HCT116 (cell line): Measurements from ENCODE around the gene OAS2. TPM values are rescaled to one million over a fixed set of nuclear protein-coding genes. Genes with fewer than 3 reads are reported as not detected.

ENCODE experiments used
- ATAC-seq: fragments of 200-7000 bp; cut with Tn5 transposase; 2 replicates; pipeline ENCODE4 v1.9.1; 2020; ENCODE audit warnings: mild to moderate bottlenecking, moderate library complexity
- BruUV-seq: library from RNA; stranded (reverse); fragments of 400-500 nt; replicated peaks from 2 replicates; lab custom pipeline; 2021; lab: Mats Ljungman, UMichigan
- CTCF ChIA-PET: fragments of 300-600 bp; sonication (Branson Sonifier 250); formaldehyde crosslinking; loops from one replicate; lab custom pipeline; 2021; ENCODE audit warnings: antibody characterized with exemption; lab: Charles Lee
- POLR2A ChIA-PET: fragments of 300-600, 350-600 bp; sonication (Branson Sonifier 250); formaldehyde crosslinking; loops from one replicate; lab custom pipeline; 2021; ENCODE audit warnings: antibody characterized with exemption; lab: Charles Lee
- RAD21 ChIA-PET, 2 experiments: fragments of 300-600 bp; sonication (Branson Sonifier 250); formaldehyde crosslinking; loops; one replicate each; lab custom pipeline; 2023; ENCODE audit warnings: low total read pairs in 2 of 2; ENCODE audit not compliant: uncharacterized antibody in 2 of 2, unreplicated experiment in 2 of 2, low non-redundant PET in 1 of 2; lab: Charles Lee
- DNase-seq: peaks from one replicate; pipeline ENCODE4 v3.0.0-alpha.2; 2010; ENCODE audit warnings: low read depth, low spot score
- H2AFZ ChIP-seq: fragments of 200-600 bp; shearing (Covaris generic), sonication (generic); 2 replicates; pipeline ENCODE4 v1.6.1; 2017; ENCODE audit warnings: low read depth, mixed run types, mixed read lengths, antibody characterized with exemption, low read length; ENCODE audit not compliant: poor library complexity, severe bottlenecking
- H3K27ac ChIP-seq: 2 replicates; pipeline ENCODE4 v1.5.1; 2012; ENCODE audit warnings: low read depth, low read length
- H3K27me3 ChIP-seq: fragments of 200-600 bp; sonication (generic); 2 replicates; pipeline ENCODE4 v1.6.1; 2016; ENCODE audit warnings: mixed run types, low read length, mixed read lengths; ENCODE audit not compliant: insufficient read depth
- H3K36me3 ChIP-seq, 2 experiments: fragments of 200-500 bp in 1 of 2; fragments of 200-600 bp in 1 of 2; sonication (Bioruptor generic) in 1 of 2; sonication (generic) in 1 of 2; 2 replicates each; pipeline versions ENCODE4 v1.5.1 to v1.6.1; 2014 to 2016; ENCODE audit warnings: low read length in 2 of 2, inconsistent platforms in 1 of 2, mixed read lengths in 1 of 2, mixed run types in 1 of 2; ENCODE audit not compliant: insufficient read depth in 2 of 2, control insufficient read depth in 1 of 2
- H3K4me1 ChIP-seq, 2 experiments: fragments of 200-600 bp in 1 of 2; sonication (generic) in 1 of 2; 2 replicates each; pipeline versions ENCODE4 v1.5.1 to v1.6.1; 2012 to 2017; ENCODE audit warnings: low read length in 2 of 2, inconsistent platforms in 1 of 2, mild to moderate bottlenecking in 1 of 2, mixed read lengths in 1 of 2, mixed run types in 1 of 2, moderate library complexity in 1 of 2; ENCODE audit not compliant: insufficient read depth in 2 of 2, control insufficient read depth in 1 of 2
- H3K4me2 ChIP-seq: fragments of 200-600 bp; sonication (generic); 2 replicates; pipeline ENCODE4 v1.6.1; 2017; ENCODE audit warnings: mixed run types, low read length, mixed read lengths
- H3K4me3 ChIP-seq, 2 experiments: fragments of 200-600 bp in 1 of 2; sonication (generic) in 1 of 2; replicated peaks in 1 of 2; 2 replicates each; pipeline ENCODE4 v1.5.1; 2011 to 2016; ENCODE audit warnings: low read length in 2 of 2, control low read depth in 1 of 2, low read depth in 1 of 2, mild to moderate bottlenecking in 1 of 2, mixed read lengths in 1 of 2, mixed run types in 1 of 2
- H3K79me2 ChIP-seq: fragments of 200-600 bp; sonication (generic); 2 replicates; pipeline ENCODE4 v1.6.1; 2017; ENCODE audit warnings: mild to moderate bottlenecking, mixed run types, low read length, moderate library complexity, mixed read lengths; ENCODE audit not compliant: insufficient read depth
- H3K9ac ChIP-seq: fragments of 200-600 bp; sonication (generic); 2 replicates; pipeline ENCODE4 v1.6.1; 2016; ENCODE audit warnings: low read length, mixed read lengths
- H3K9me2 ChIP-seq: fragments of 200-600 bp; sonication (generic), shearing (Covaris generic); 2 replicates; pipeline ENCODE4 v1.6.1; 2017; ENCODE audit warnings: mixed run types, mild to moderate bottlenecking, moderate library complexity; ENCODE audit not compliant: insufficient read depth
- H3K9me3 ChIP-seq, 2 experiments: fragments of 200-500 bp in 1 of 2; fragments of 200-600 bp in 1 of 2; sonication (Bioruptor generic) in 1 of 2; sonication (generic) in 1 of 2; 2 replicates each; pipeline ENCODE4 v1.6.1; 2014 to 2017; ENCODE audit warnings: low read length in 2 of 2, mixed read lengths in 2 of 2, inconsistent platforms in 1 of 2, low read depth in 1 of 2, mild to moderate bottlenecking in 1 of 2, mixed run types in 1 of 2, moderate library complexity in 1 of 2; ENCODE audit not compliant: control insufficient read depth in 1 of 2, insufficient read depth in 1 of 2
- H4K20me1 ChIP-seq: fragments of 200-600 bp; sonication (generic), shearing (Covaris generic); 2 replicates; pipeline ENCODE4 v1.6.1; 2017; ENCODE audit warnings: mixed run types, mild to moderate bottlenecking, moderate library complexity; ENCODE audit not compliant: insufficient read depth
- CEBPB ChIP-seq: IDR thresholded peaks from 2 replicates; pipeline ENCODE4 v1.6.1; 2012; ENCODE audit warnings: low read depth
- CTCF ChIP-seq, 3 experiments: fragments of 200-600 bp in 1 of 3; sonication (generic) in 1 of 3; IDR thresholded peaks in 2 of 3; conservative IDR thresholded peaks in 1 of 3; 2 replicates each; pipeline ENCODE4 v1.5.1; 2012 to 2017; ENCODE audit warnings: low read depth in 2 of 3, low read length in 2 of 3, antibody characterized with exemption in 1 of 3, borderline replicate concordance in 1 of 3, control low read depth in 1 of 3, mild to moderate bottlenecking in 1 of 3, mixed read lengths in 1 of 3, mixed run types in 1 of 3, moderate library complexity in 1 of 3; ENCODE audit not compliant: insufficient read depth in 1 of 3
- EGR1 ChIP-seq: IDR thresholded peaks from 2 replicates; pipeline ENCODE4 v1.6.1; 2012; ENCODE audit warnings: low read depth
- EZH2 ChIP-seq: fragments of 200-600 bp; sonication (generic); IDR thresholded peaks from 2 replicates; pipeline ENCODE4 v1.6.1; 2017; ENCODE audit warnings: antibody characterized with exemption, mixed run types
- EZH2phosphoT487 ChIP-seq: fragments of 200-600 bp; IDR thresholded peaks from 2 replicates; pipeline ENCODE4 v1.6.1; 2018; ENCODE audit warnings: antibody characterized with exemption, borderline replicate concordance
- FOSL1 ChIP-seq: IDR thresholded peaks from 2 replicates; pipeline ENCODE4 v1.6.1; 2012; ENCODE audit warnings: low read depth
- MAX ChIP-seq: IDR thresholded peaks from 2 replicates; pipeline ENCODE4 v1.6.1; 2012
- POLR2AphosphoS5 ChIP-seq: IDR thresholded peaks from 2 replicates; pipeline ENCODE4 v1.6.1; 2011; ENCODE audit warnings: mild to moderate bottlenecking, low read depth, low read length, moderate library complexity
- RAD21 ChIP-seq: IDR thresholded peaks from 2 replicates; pipeline ENCODE4 v1.6.1; 2012; ENCODE audit warnings: low read depth, mild to moderate bottlenecking
- REST ChIP-seq: IDR thresholded peaks from 2 replicates; pipeline ENCODE4 v1.6.1; 2012; ENCODE audit warnings: low read depth
- SIN3A ChIP-seq: IDR thresholded peaks from 2 replicates; pipeline ENCODE4 v1.6.1; 2012; ENCODE audit warnings: low read depth
- SP1 ChIP-seq: IDR thresholded peaks from 2 replicates; pipeline ENCODE4 v1.6.1; 2012; ENCODE audit warnings: low read depth
- ZBTB33 ChIP-seq: IDR thresholded peaks from 2 replicates; pipeline ENCODE4 v1.6.1; 2011; ENCODE audit warnings: mild to moderate bottlenecking, low read length, moderate library complexity; ENCODE audit not compliant: insufficient replicate concordance; ENCODE audit errors: extremely low read depth
- ZFX ChIP-seq: fragments of 450-650 bp; IDR thresholded peaks from 2 replicates; pipeline ENCODE4 v1.6.1; 2017
- ZNF274 ChIP-seq: fragments of 200-500 bp; sonication (Bioruptor generic); IDR thresholded peaks from 2 replicates; pipeline ENCODE4 v1.6.1; 2014; ENCODE audit warnings: mild to moderate bottlenecking, low read depth, low read length, inconsistent platforms
- intact Hi-C: fragments of 100-400 bp; cut with micrococcal nuclease; formaldehyde crosslinking; loops from 2 replicates; pipeline ENCODE4 v1.10.0; 2022
- total RNA-seq: library from RNA; stranded (reverse); gene quantifications from one replicate; pipeline ENCODE4 v1.2.1, GENCODE V29; 2021; ENCODE audit not compliant: unreplicated experiment

The OAS2 gene
- total RNA-seq, 1 experiment from 2014 or later, result 0.30 TPM

GRCh38 chr12:112948806-112949205 is 29.5 kb upstream of the OAS2 start:
- Histone ChIP-seq H3K27ac (no peak overlapping the region), H4K20me1 (no peaks in the 10 kb centered on the region), H3K9ac (no peak overlapping the region), H3K9me3 (no peaks in the 10 kb centered on the region), H3K27me3 (no peaks in the 10 kb centered on the region), H3K4me1 (no peaks in the 10 kb centered on the region), H3K36me3 (peaks cover 0 to 3% of the 10 kb centered on the region in 2 experiments; a peak in 2 of 4 replicates), H3K4me3 (no peak overlapping the region), H3K9me2 (no peaks in the 10 kb centered on the region), H3K4me2 (no peak overlapping the region), H3K79me2 (no peaks in the 10 kb centered on the region), H2AFZ (no peak overlapping the region)
- ChIA-PET POLR2A (no interaction called here), CTCF (no interaction called here), RAD21 (no interaction called here)
- DNase-seq (no peak), ATAC-seq (no peak)
- no TSS peak for BruUV-seq
- intact Hi-C loops, result no loop called here
- TF ChIP-seq POLR2AphosphoS5, result no peak
- TF ChIP-seq SP1, result no peak
- TF ChIP-seq EGR1, result no peak
- no peak for TF ChIP-seq SIN3A
- no peak for TF ChIP-seq CEBPB
- TF ChIP-seq MAX, result no peak
- TF ChIP-seq EZH2, result no peak
- TF ChIP-seq ZBTB33, result no peak
- no peak for TF ChIP-seq RAD21
- no peak for TF ChIP-seq FOSL1
- TF ChIP-seq REST, result no peak
- no peak for TF ChIP-seq ZNF274
- TF ChIP-seq CTCF (IDR thresholded peaks at IDR 0.05 in 2 of 3, conservative IDR thresholded peaks at IDR 0.05 in 1 of 3; ENCODE audit: borderline replicate concordance in 1 of 3, insufficient read depth in 1 of 3, low read depth in 2 of 3, low read length in 2 of 3), result no peak
- TF ChIP-seq EZH2phosphoT487, result no peak
- no peak for TF ChIP-seq ZFX
